Neural progenitor cell (in vitro differentiated cells): ENCODE results near the gene SGCD.

ENCODE experiments used
- CTCF ChIP-seq: fragments of 200-600 bp; sonication (generic); IDR thresholded peaks from 2 replicates; pipeline ENCODE4 v1.5.1; 2017; ENCODE audit warnings: antibody characterized with exemption, mild to moderate bottlenecking
- EZH2 ChIP-seq: fragments of 200-600 bp; sonication (generic); IDR thresholded peaks from 2 replicates; pipeline ENCODE4 v1.6.1; 2017; ENCODE audit warnings: antibody characterized with exemption, mild to moderate bottlenecking, moderate library complexity
- EZH2phosphoT487 ChIP-seq: fragments of 200-600 bp; sonication (generic); IDR thresholded peaks from 2 replicates; pipeline ENCODE4 v1.6.1; 2017; ENCODE audit warnings: antibody characterized with exemption

GRCh38 chr5:156560002-156560401, 233.0 kb downstream of the SGCD start:
- TF ChIP-seq CTCF (no peak), EZH2 (no peak), EZH2phosphoT487 (no peak)
